K562 (cell line): ENCODE measurements around the gene RHBDF2.

ENCODE experiments used
- CBX8 ChIP-seq: fragments of 200-600 bp; sonication (generic); IDR thresholded peaks from 2 replicates; pipeline ENCODE4 v1.6.1; 2012; ENCODE audit warnings: borderline replicate concordance, mixed run types, low read depth, mild to moderate bottlenecking, moderate library complexity, mixed read lengths, low read length, control low read depth, inconsistent platforms; ENCODE audit not compliant: poor library complexity, severe bottlenecking; ENCODE audit errors: extremely low read depth
- CEBPB ChIP-seq: fragments of 450-650 bp; IDR thresholded peaks from 2 replicates; pipeline ENCODE4 v1.6.1; 2016; ENCODE audit warnings: missing genetic modification characterization, missing compliant biosample characterization
- CREM ChIP-seq: IDR thresholded peaks from 2 replicates; pipeline ENCODE4 v1.6.1; 2014; ENCODE audit warnings: antibody characterized with exemption, low read depth
- FOS ChIP-seq: IDR thresholded peaks from 3 replicates; pipeline ENCODE4 v1.6.1; 2011; ENCODE audit not compliant: insufficient read length; ENCODE audit errors: extremely low read depth
- MEIS2 ChIP-seq: fragments of 450-650 bp; IDR thresholded peaks from 2 replicates; pipeline ENCODE4 v1.6.1; 2014; ENCODE audit warnings: mild to moderate bottlenecking; ENCODE audit not compliant: partially characterized antibody
- NFYB ChIP-seq: IDR thresholded peaks from 2 replicates; pipeline ENCODE4 v1.6.1; 2011; ENCODE audit warnings: mild to moderate bottlenecking, moderate library complexity; ENCODE audit not compliant: insufficient read length; ENCODE audit errors: extremely low read depth
- POLR2A ChIP-seq: fragments of 450-650 bp; conservative IDR thresholded peaks from 2 replicates; pipeline ENCODE4 v1.6.1; 2016
- RAD21 ChIP-seq, 2 experiments: fragments of 250-450 bp in 1 of 2; fragments of 450-650 bp in 1 of 2; sonication (Bioruptor Pico) in 1 of 2; formaldehyde crosslinking in 1 of 2; IDR thresholded peaks in 1 of 2; conservative IDR thresholded peaks in 1 of 2; 2 replicates each; pipeline versions ENCODE4 v1.4.0 to v1.8.0; 2020 to 2022; ENCODE audit warnings: mild to moderate bottlenecking in 2 of 2, moderate library complexity in 1 of 2
- SP2 ChIP-seq: IDR thresholded peaks from 2 replicates; pipeline ENCODE4 v1.6.1; 2011; ENCODE audit warnings: mild to moderate bottlenecking, low read depth, low read length, moderate library complexity; ENCODE audit not compliant: poor library complexity, severe bottlenecking; ENCODE audit errors: extremely low read depth

DNA sequence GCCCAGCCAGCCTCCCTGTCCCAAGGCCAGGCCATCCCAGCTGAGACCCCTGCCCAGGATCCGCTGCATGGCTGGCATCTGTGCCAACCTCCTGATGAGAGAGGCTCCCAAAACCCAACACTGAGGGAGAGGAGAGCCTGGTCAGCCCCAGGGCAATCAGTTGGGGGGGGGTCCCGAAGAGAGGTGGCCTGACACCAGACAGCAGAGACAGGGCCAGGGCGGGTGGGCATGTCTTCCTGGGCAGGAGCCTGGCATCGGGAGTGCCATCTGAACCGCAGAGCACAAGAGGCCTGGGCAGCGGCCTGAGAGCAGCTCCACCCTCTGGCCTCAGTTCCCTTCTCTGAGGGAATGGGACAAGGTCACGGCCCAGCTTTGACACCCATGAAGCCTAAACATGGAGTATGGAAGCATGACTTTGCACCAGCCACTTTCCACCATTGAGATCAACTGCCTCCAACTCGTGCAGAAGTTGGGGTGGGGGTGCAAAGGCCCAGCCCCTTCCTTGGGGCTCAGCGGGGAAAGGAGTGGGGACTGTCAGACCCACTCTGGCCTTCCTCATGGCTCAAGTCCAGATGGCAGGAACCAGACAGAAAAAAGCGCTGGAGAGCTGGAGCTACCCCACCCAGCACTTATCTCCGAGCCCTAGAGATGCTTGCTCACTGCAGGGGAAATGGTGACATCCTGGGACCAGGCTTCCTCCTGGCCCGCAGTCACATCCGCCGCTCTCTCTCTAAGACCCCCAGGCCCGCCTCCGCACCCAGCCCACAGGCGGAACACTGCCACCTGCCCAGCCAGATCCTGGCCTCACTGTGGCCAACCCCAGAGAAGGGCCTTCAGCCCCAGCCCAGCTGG, 9.7 kb downstream of the RHBDF2 start:
- TF ChIP-seq FOS (no peak), CEBPB (tag) (no peak), CREM (no peak), POLR2A (no peak), MEIS2 (no peak), RAD21 (CRISPR knock-in tag; conservative IDR thresholded peaks at IDR 0.05 in 1 of 2, IDR thresholded peaks at IDR 0.05 in 1 of 2) (no peak), CBX8 (no peak), SP2 (no peak), NFYB (no peak)
